HepG2 (cell line): ENCODE data around the gene MYADML2. TPM values are rescaled to one million over a fixed set of nuclear protein-coding genes. Genes with fewer than 3 reads are reported as not detected.

Experiments
- ARHGAP35 ChIP-seq: sonication (generic); formaldehyde crosslinking; IDR thresholded peaks from 2 replicates; pipeline ENCODE4 v1.9.0; 2022; ENCODE audit warnings: mild to moderate bottlenecking, inconsistent platforms, moderate library complexity, missing genetic modification reagents, borderline replicate concordance
- BRCA1 ChIP-seq: sonication (generic); formaldehyde crosslinking; IDR thresholded peaks from 2 replicates; pipeline ENCODE4 v1.4.0; 2020; ENCODE audit warnings: missing genetic modification reagents
- CC2D1A ChIP-seq: sonication (generic); formaldehyde crosslinking; IDR thresholded peaks from 2 replicates; pipeline ENCODE4 v1.8.1; 2023; ENCODE audit warnings: mild to moderate bottlenecking, missing genetic modification reagents
- CHCHD3 ChIP-seq: sonication (generic); formaldehyde crosslinking; IDR thresholded peaks from 2 replicates; pipeline ENCODE4 v1.8.0; 2022; ENCODE audit warnings: mild to moderate bottlenecking, missing genetic modification reagents, moderate library complexity
- ELF4 ChIP-seq: sonication (generic); formaldehyde crosslinking; IDR thresholded peaks from 2 replicates; pipeline ENCODE4 v1.5.0; 2020; ENCODE audit warnings: missing genetic modification reagents, mild to moderate bottlenecking, moderate library complexity, borderline replicate concordance
- HOXA5 ChIP-seq: sonication (generic); formaldehyde crosslinking; IDR thresholded peaks from 2 replicates; pipeline ENCODE4 v1.4.0; 2020; ENCODE audit warnings: missing genetic modification reagents
- JUNB ChIP-seq: sonication (generic); formaldehyde crosslinking; IDR thresholded peaks from 2 replicates; pipeline ENCODE4 v1.8.0; 2022; ENCODE audit warnings: missing genetic modification reagents, mild to moderate bottlenecking, borderline replicate concordance
- KDM5B ChIP-seq: sonication (generic); formaldehyde crosslinking; IDR thresholded peaks from 2 replicates; pipeline ENCODE4 v1.4.0; 2020; ENCODE audit warnings: missing genetic modification reagents, mild to moderate bottlenecking, borderline replicate concordance
- KMT2B ChIP-seq: IDR thresholded peaks from 2 replicates; pipeline ENCODE4 v1.6.1; 2016; ENCODE audit warnings: missing genetic modification reagents, missing compliant biosample characterization
- MEIS2 ChIP-seq: sonication (generic); formaldehyde crosslinking; IDR thresholded peaks from 2 replicates; pipeline ENCODE4 v1.9.0; 2021; ENCODE audit warnings: mild to moderate bottlenecking, missing genetic modification reagents
- PAX8 ChIP-seq: sonication (generic); formaldehyde crosslinking; IDR thresholded peaks from 2 replicates; pipeline ENCODE4 v1.8.0; 2022; ENCODE audit warnings: mild to moderate bottlenecking, missing genetic modification reagents, borderline replicate concordance
- REXO4 ChIP-seq: sonication (generic); formaldehyde crosslinking; IDR thresholded peaks from 2 replicates; pipeline ENCODE4 v1.8.0; 2022; ENCODE audit warnings: missing genetic modification reagents, mild to moderate bottlenecking, borderline replicate concordance
- SOX5 ChIP-seq: IDR thresholded peaks from 2 replicates; pipeline ENCODE4 v1.6.1; 2016; ENCODE audit warnings: borderline replicate concordance
- TOE1 ChIP-seq: sonication (generic); formaldehyde crosslinking; IDR thresholded peaks from 2 replicates; pipeline ENCODE4 v1.4.0; 2020; ENCODE audit warnings: mild to moderate bottlenecking, missing genetic modification reagents
- ZBTB44 ChIP-seq: sonication (generic); formaldehyde crosslinking; IDR thresholded peaks from 2 replicates; pipeline ENCODE4 v1.4.0; 2020; ENCODE audit warnings: missing genetic modification reagents
- ZFY ChIP-seq: sonication (generic); formaldehyde crosslinking; IDR thresholded peaks from 2 replicates; pipeline ENCODE4 v1.4.0; 2020; ENCODE audit warnings: missing genetic modification reagents
- ZKSCAN1 ChIP-seq: fragments of 150-350 bp; IDR thresholded peaks from 2 replicates; pipeline ENCODE4 v1.6.1; 2014; ENCODE audit warnings: low read length
- ZNF121 ChIP-seq: sonication (generic); formaldehyde crosslinking; IDR thresholded peaks from 2 replicates; pipeline ENCODE4 v1.5.0; 2020; ENCODE audit warnings: mild to moderate bottlenecking, missing genetic modification reagents
- ZNF383 ChIP-seq: sonication (generic); formaldehyde crosslinking; IDR thresholded peaks from 2 replicates; pipeline ENCODE4 v1.4.0; 2020; ENCODE audit warnings: missing genetic modification reagents, mild to moderate bottlenecking, borderline replicate concordance
- ZNF501 ChIP-seq: sonication (generic); formaldehyde crosslinking; IDR thresholded peaks from 2 replicates; pipeline ENCODE4 v1.5.1; 2020; ENCODE audit warnings: mild to moderate bottlenecking, moderate library complexity, missing genetic modification reagents
- ZNF724P ChIP-seq: sonication (generic); formaldehyde crosslinking; IDR thresholded peaks from 2 replicates; pipeline ENCODE4 v1.8.0; 2022; ENCODE audit warnings: missing genetic modification reagents, borderline replicate concordance
- ZNF740 ChIP-seq: sonication (generic); formaldehyde crosslinking; IDR thresholded peaks from 2 replicates; pipeline ENCODE4 v1.4.0; 2020; ENCODE audit warnings: missing genetic modification reagents
- ZNF749 ChIP-seq: sonication (generic); formaldehyde crosslinking; IDR thresholded peaks from 2 replicates; pipeline ENCODE4 v1.8.0; 2022; ENCODE audit warnings: mild to moderate bottlenecking, missing genetic modification reagents, moderate library complexity, borderline replicate concordance
- ZNF768 ChIP-seq: sonication (generic); formaldehyde crosslinking; IDR thresholded peaks from 2 replicates; pipeline ENCODE4 v1.4.0; 2020; ENCODE audit warnings: missing genetic modification reagents
- ZSCAN20 ChIP-seq: sonication (generic); formaldehyde crosslinking; IDR thresholded peaks from 2 replicates; pipeline ENCODE4 v1.4.0; 2020; ENCODE audit warnings: missing genetic modification reagents, mild to moderate bottlenecking, borderline replicate concordance
- ZSCAN25 ChIP-seq: sonication (generic); formaldehyde crosslinking; IDR thresholded peaks from 2 replicates; pipeline ENCODE4 v1.8.0; 2022; ENCODE audit warnings: mild to moderate bottlenecking, missing genetic modification reagents
- polyA plus RNA-seq, 8 experiments: library from polyadenylated mRNA; depleted of rRNA in 3 of 8; stranded (reverse) in 7 of 8; unstranded in 1 of 8; fragments of >200 nt; fragmentation: Illumina TruSeq in 4 of 8; extraction: Trizol in 4 of 8; gene quantifications; 2 replicates each; pipeline versions ENCODE4 v1.2.1 to v1.2.3, GENCODE V29; 2011 to 2016; ENCODE audit warnings: low read depth in 4 of 8, missing spikeins in 1 of 8, mixed read lengths in 1 of 8; ENCODE audit not compliant: insufficient read depth in 1 of 8
- total RNA-seq, 5 experiments: library from RNA; depleted of rRNA; stranded (reverse); fragments of >200 nt; fragmentation: Illumina TruSeq; extraction: Trizol; gene quantifications; 2 replicates each; pipeline ENCODE4 v1.2.3, GENCODE V29; 2016; ENCODE audit warnings: low read depth in 1 of 5
- TF ChIP-seq, protein P1 (sequence below): sonication (generic); formaldehyde crosslinking; IDR thresholded peaks from 2 replicates; pipeline ENCODE4 v1.4.0; 2020; ENCODE audit warnings: mild to moderate bottlenecking, missing genetic modification reagents

The MYADML2 gene
- total and polyA plus RNA-seq, 2 of the 13 experiments (the other 11 are each of a cell fraction or from before 2014, with no cell fraction given): not detected

- TF ChIP-seq ZNF768 (CRISPR knock-in tag): peak; percentile 65
- peak; percentile 89; the same call in 1 of the 2 replicates for TF ChIP-seq ZNF383 (CRISPR knock-in tag)
- TF ChIP-seq, protein P1, sequence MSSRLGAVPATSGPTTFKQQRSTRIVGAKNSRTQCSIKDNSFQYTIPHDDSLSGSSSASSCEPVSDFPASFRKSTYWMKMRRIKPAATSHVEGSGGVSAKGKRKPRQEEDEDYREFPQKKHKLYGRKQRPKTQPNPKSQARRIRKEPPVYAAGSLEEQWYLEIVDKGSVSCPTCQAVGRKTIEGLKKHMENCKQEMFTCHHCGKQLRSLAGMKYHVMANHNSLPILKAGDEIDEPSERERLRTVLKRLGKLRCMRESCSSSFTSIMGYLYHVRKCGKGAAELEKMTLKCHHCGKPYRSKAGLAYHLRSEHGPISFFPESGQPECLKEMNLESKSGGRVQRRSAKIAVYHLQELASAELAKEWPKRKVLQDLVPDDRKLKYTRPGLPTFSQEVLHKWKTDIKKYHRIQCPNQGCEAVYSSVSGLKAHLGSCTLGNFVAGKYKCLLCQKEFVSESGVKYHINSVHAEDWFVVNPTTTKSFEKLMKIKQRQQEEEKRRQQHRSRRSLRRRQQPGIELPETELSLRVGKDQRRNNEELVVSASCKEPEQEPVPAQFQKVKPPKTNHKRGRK (CRISPR knock-in tag): no peak
- peak; percentile 57; the same call in 1 of the 2 replicates for TF ChIP-seq BRCA1 (CRISPR knock-in tag)
- peak; percentile 54; the same call in 1 of the 2 replicates for TF ChIP-seq CHCHD3 (CRISPR knock-in tag)
- peak; percentile 87; the same call in 1 of the 2 replicates for TF ChIP-seq ARHGAP35 (CRISPR knock-in tag)
- peak; percentile 68; the same call in 1 of the 2 replicates for TF ChIP-seq MEIS2 (CRISPR knock-in tag)
- no peak for TF ChIP-seq JUNB (CRISPR knock-in tag)
- peak; percentile 80 for TF ChIP-seq HOXA5 (CRISPR knock-in tag)
- TF ChIP-seq ZKSCAN1: no peak
- TF ChIP-seq ZNF724P: peak; percentile 79; the same call in 1 of the 2 replicates
- TF ChIP-seq ZSCAN20 (CRISPR knock-in tag): peak; percentile 96; the same call in 1 of the 2 replicates
- TF ChIP-seq ZNF749: no peak
- TF ChIP-seq SOX5 (CRISPR knock-in tag): no peak
- peak; percentile 80; the same call in 1 of the 2 replicates for TF ChIP-seq PAX8 (CRISPR knock-in tag)
- TF ChIP-seq ZNF740 (CRISPR knock-in tag): peak; percentile 49; the same call in 1 of the 2 replicates
- no peak for TF ChIP-seq TOE1 (CRISPR knock-in tag)
- TF ChIP-seq ZFY (CRISPR knock-in tag): peak; percentile 78
- TF ChIP-seq KDM5B (CRISPR knock-in tag): peak; percentile 88
- 0 out of 2 replicates have a peak, but pooled peaks have one; percentile 25 for TF ChIP-seq ELF4
- no peak for TF ChIP-seq KMT2B (CRISPR knock-in tag)
- no peak for TF ChIP-seq REXO4
- peak; percentile 64 for TF ChIP-seq ZSCAN25 (CRISPR knock-in tag)
- peak; percentile 63; the same call in 1 of the 2 replicates for TF ChIP-seq ZNF501
- TF ChIP-seq ZNF121: no peak
- TF ChIP-seq ZBTB44 (CRISPR knock-in tag): no peak
- no peak for TF ChIP-seq CC2D1A (CRISPR knock-in tag)
Measured at GRCh38 chr17:81927653-81928543, 19.1 kb downstream of the MYADML2 start, which contains the start of gene MAFG (continued).
